ENCODE measurements around the gene GPR132. TPM values are rescaled to one million over a fixed set of nuclear protein-coding genes. Genes with fewer than 3 reads are reported as not detected.

GPR132 gene
- total and polyA plus RNA-seq, 2 donors (not counting 1 experiment from before 2014, with no cell fraction given) = 38.6 to 54.5 TPM

GRCh38 chr14:105108516-105108864 lies 43.3 kb upstream of the GPR132 start:
- Histone ChIP-seq H3K27me3 (replicated peaks in 1 of 4; ENCODE audit: control extremely low read depth in 1 of 4, control insufficient read depth in 3 of 4, insufficient read depth in 4 of 4, low read length in 3 of 4) (peaks cover 0 to under 1% (median under 1%) of the 10 kb centered on the region in 4 experiments), H3K4me2 (replicated peaks; ENCODE audit: low read depth, low read length, poor library complexity, severe bottlenecking) (no peak overlapping the region), H3K4me3 (ENCODE audit: control extremely low read depth in 1 of 5, extremely low read depth in 1 of 5, insufficient read depth in 1 of 5, low read depth in 2 of 5, low read length in 4 of 5) (no peak overlapping the region), H3K79me2 (ENCODE audit: control insufficient read depth, insufficient read depth, low read length) (no peaks in the 10 kb centered on the region), H3K9ac (ENCODE audit: low read length) (no peak overlapping the region), H3K4me1 (ENCODE audit: control insufficient read depth in 2 of 2, insufficient read depth in 2 of 2, low read length in 2 of 2) (no peaks in the 10 kb centered on the region), H3K27ac (ENCODE audit: low read length in 2 of 2) (no peak overlapping the region), H2AFZ (ENCODE audit: insufficient read depth, low read depth, low read length, poor library complexity, severe bottlenecking) (no peak overlapping the region), H3K9me3 (ENCODE audit: control extremely low read depth in 1 of 3, control insufficient read depth in 2 of 3, insufficient read depth in 1 of 3, low read length in 2 of 3) (no peaks in the 10 kb centered on the region), H4K20me1 (ENCODE audit: control insufficient read depth, insufficient read depth, low read length, poor library complexity, severe bottlenecking) (no peaks in the 10 kb centered on the region), H3K36me3 (replicated peaks in 1 of 2; ENCODE audit: control extremely low read depth in 1 of 2, control insufficient read depth in 1 of 2, extremely low read depth in 1 of 2, insufficient read depth in 2 of 2, low read length in 1 of 2) (no peaks in the 10 kb centered on the region)
- Mint-ChIP-seq H3K27me3 (peaks cover 34% of the 10 kb centered on the region), H3K4me3 (no peak overlapping the region), H3K4me1 (peaks cover 2% of the 10 kb centered on the region), H3K9me3 (ENCODE audit: insufficient read depth) (no peaks in the 10 kb centered on the region), H3K27ac (no peak overlapping the region)
- WGBS (ENCODE audit: insufficient coverage) = 96% methylated on average over 5 of the region's 7 CpGs
- intact Hi-C loops (cut with micrococcal nuclease) = no loop called here
- DNase-seq = no peak
- ATAC-seq (ENCODE audit: low read depth) = no peak
- ChIA-PET CTCF (no interaction called here), POLR2A (no interaction called here)
- TF ChIP-seq CTCF (IDR thresholded peaks at IDR 0.05) (no peak), EZH2 (IDR thresholded peaks at IDR 0.05; ENCODE audit: borderline replicate concordance, insufficient read depth, low read depth, low read length, poor library complexity, severe bottlenecking) (no peak)

DNA sequence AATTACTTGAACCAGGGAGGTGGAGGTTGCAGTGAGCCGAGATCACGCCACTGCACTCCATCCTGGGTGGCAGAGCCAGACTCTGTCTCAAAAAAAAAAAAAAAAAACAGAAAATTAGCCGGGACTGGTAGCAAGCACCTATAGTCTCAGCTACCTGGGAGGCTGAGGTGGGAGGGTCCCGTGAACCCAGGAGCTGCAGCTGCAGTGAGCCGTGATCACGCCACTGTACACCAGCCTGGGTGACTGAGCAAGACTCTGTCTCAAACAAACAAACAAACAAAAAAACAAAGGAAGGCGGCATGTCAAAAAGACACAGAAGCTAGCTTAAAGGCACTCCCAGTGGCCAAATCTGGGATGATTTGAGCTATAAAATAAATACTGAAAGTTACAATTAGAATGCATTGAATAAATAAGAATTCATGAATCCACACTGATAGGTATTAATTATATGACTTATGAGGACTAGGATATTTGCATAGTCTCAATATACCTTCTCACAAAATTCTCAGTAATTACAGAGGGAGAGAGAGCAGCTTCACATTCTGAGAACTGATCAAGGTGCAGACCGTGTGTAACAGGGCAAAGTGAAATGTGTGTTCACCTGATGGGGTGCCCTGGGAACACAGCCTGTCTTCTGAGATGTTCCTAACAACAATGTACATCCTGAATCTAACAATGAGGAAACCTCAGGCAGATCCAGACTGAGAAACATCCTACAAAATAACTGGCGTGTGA lies 42.7 kb upstream of the GPR132 start:
- DNase-seq (no peak), ATAC-seq (ENCODE audit: low read depth) (no peak)
- intact Hi-C loops (cut with micrococcal nuclease) = no loop called here
- Histone ChIP-seq H3K4me2 (replicated peaks; ENCODE audit: low read depth, low read length, poor library complexity, severe bottlenecking) (no peak overlapping the region), H3K9me3 (ENCODE audit: control extremely low read depth in 1 of 3, control insufficient read depth in 2 of 3, insufficient read depth in 1 of 3, low read length in 2 of 3) (no peaks in the 10 kb centered on the region), H3K27ac (ENCODE audit: low read length in 2 of 2) (no peak overlapping the region), H3K27me3 (replicated peaks in 1 of 4; ENCODE audit: control extremely low read depth in 1 of 4, control insufficient read depth in 3 of 4, insufficient read depth in 4 of 4, low read length in 3 of 4) (peaks cover 0 to 6% (median 6%) of the 10 kb centered on the region in 4 experiments), H3K9ac (ENCODE audit: low read length) (no peak overlapping the region), H2AFZ (ENCODE audit: insufficient read depth, low read depth, low read length, poor library complexity, severe bottlenecking) (no peak overlapping the region), H3K4me1 (ENCODE audit: control insufficient read depth in 2 of 2, insufficient read depth in 2 of 2, low read length in 2 of 2) (no peaks in the 10 kb centered on the region), H4K20me1 (ENCODE audit: control insufficient read depth, insufficient read depth, low read length, poor library complexity, severe bottlenecking) (no peaks in the 10 kb centered on the region), H3K36me3 (replicated peaks in 1 of 2; ENCODE audit: control extremely low read depth in 1 of 2, control insufficient read depth in 1 of 2, extremely low read depth in 1 of 2, insufficient read depth in 2 of 2, low read length in 1 of 2) (no peaks in the 10 kb centered on the region), H3K79me2 (ENCODE audit: control insufficient read depth, insufficient read depth, low read length) (no peaks in the 10 kb centered on the region), H3K4me3 (ENCODE audit: control extremely low read depth in 1 of 5, extremely low read depth in 1 of 5, insufficient read depth in 1 of 5, low read depth in 2 of 5, low read length in 4 of 5) (no peak overlapping the region)
- WGBS (ENCODE audit: insufficient coverage) = 82% methylated on average over 5 of the region's 9 CpGs
- Mint-ChIP-seq H3K4me1 (peaks cover 2% of the 10 kb centered on the region), H3K27me3 (peaks cover 38% of the 10 kb centered on the region), H3K4me3 (no peak overlapping the region), H3K27ac (no peak overlapping the region), H3K9me3 (ENCODE audit: insufficient read depth) (no peaks in the 10 kb centered on the region)
- no peak for TF ChIP-seq CTCF (IDR thresholded peaks at IDR 0.05)
- TF ChIP-seq EZH2 (IDR thresholded peaks at IDR 0.05; ENCODE audit: borderline replicate concordance, insufficient read depth, low read depth, low read length, poor library complexity, severe bottlenecking) = no peak
- POLR2A ChIA-PET = interaction anchor here (0.7 kb wide), 1 partner anchor 389 kb away, joined by 4 read pairs; no protein-coding TSS in a partner anchor
- CTCF ChIA-PET = interaction anchor here (0.7 kb wide), 1 partner anchor 17 kb away, joined by 5 read pairs; no protein-coding TSS in a partner anchor
